ENCODE measurements around the gene OSBPL6. TPM values are rescaled to one million over a fixed set of nuclear protein-coding genes. Genes with fewer than 3 reads are reported as not detected.
"Not testable (repeated sequence)": the region's sequence is repeated elsewhere in the genome, so short reads cannot be mapped to it uniquely, and the experiment has no call there.

The OSBPL6 gene
- total RNA-seq, 2 donors from 2014 or later: 0.95 to 4.6 TPM

GRCh38 chr2:178315488-178315948 is 121.2 kb downstream of the OSBPL6 start:
- no peaks in the 10 kb centered on the region for H3K36me3 ChIP-seq
- no peak overlapping the region for H3K27ac ChIP-seq
- no peak overlapping the region for H3K4me3 ChIP-seq
- no peaks in the 10 kb centered on the region for H3K27me3 ChIP-seq (replicated peaks; ENCODE audit: insufficient read depth)
- H3K9me3 ChIP-seq: no peaks in the 10 kb centered on the region
- DNase-seq (ENCODE audit: low spot score): no peak
- no peaks in the 10 kb centered on the region for H3K4me1 ChIP-seq (ENCODE audit: control insufficient read depth in 1 of 2, low read depth in 2 of 2)
- ATAC-seq (ENCODE audit: insufficient number of reproducible peaks, low FRiP score, low read depth): no peak
- no peak for TF ChIP-seq CTCF (IDR thresholded peaks at IDR 0.05)

GRCh38 chr2:178317811-178318210 is 123.5 kb downstream of the OSBPL6 start:
- H3K36me3 ChIP-seq: no peaks in the 10 kb centered on the region
- ATAC-seq (ENCODE audit: insufficient number of reproducible peaks, low FRiP score, low read depth): no peak
- H3K4me1 ChIP-seq (ENCODE audit: control insufficient read depth in 1 of 2, low read depth in 2 of 2): no peaks in the 10 kb centered on the region
- no peak for TF ChIP-seq CTCF (IDR thresholded peaks at IDR 0.05)
- no peak overlapping the region for H3K27ac ChIP-seq
- DNase-seq (ENCODE audit: low spot score): no peak
- H3K9me3 ChIP-seq: no peaks in the 10 kb centered on the region
- H3K4me3 ChIP-seq: no peak overlapping the region
- no peaks in the 10 kb centered on the region for H3K27me3 ChIP-seq (replicated peaks; ENCODE audit: insufficient read depth)

GRCh38 chr2:178320011-178320585 is 125.8 kb downstream of the OSBPL6 start:
- Histone ChIP-seq H3K4me1 (ENCODE audit: control insufficient read depth in 1 of 2, low read depth in 2 of 2) (no peaks in the 10 kb centered on the region), H3K9me3 (no peaks in the 10 kb centered on the region), H3K27ac (no peak overlapping the region), H3K4me3 (no peak overlapping the region), H3K36me3 (no peaks in the 10 kb centered on the region), H3K27me3 (replicated peaks; ENCODE audit: insufficient read depth) (no peaks in the 10 kb centered on the region)
- TF ChIP-seq CTCF (IDR thresholded peaks at IDR 0.05): no peak
- DNase-seq (ENCODE audit: low spot score): no peak
- ATAC-seq (ENCODE audit: insufficient number of reproducible peaks, low FRiP score, low read depth): no peak

GRCh38 chr2:178322068-178322467 is 127.8 kb downstream of the OSBPL6 start:
- Histone ChIP-seq H3K36me3 (no peaks in the 10 kb centered on the region), H3K27ac (no peak overlapping the region), H3K4me3 (no peak overlapping the region), H3K4me1 (ENCODE audit: control insufficient read depth in 1 of 2, low read depth in 2 of 2) (no peaks in the 10 kb centered on the region), H3K27me3 (replicated peaks; ENCODE audit: insufficient read depth) (no peaks in the 10 kb centered on the region), H3K9me3 (no peaks in the 10 kb centered on the region)
- ATAC-seq (ENCODE audit: insufficient number of reproducible peaks, low FRiP score, low read depth) (no peak), DNase-seq (ENCODE audit: low spot score) (no peak)
- TF ChIP-seq CTCF (IDR thresholded peaks at IDR 0.05): no peak

GRCh38 chr2:178323331-178323730 is 129.0 kb downstream of the OSBPL6 start:
- not testable (repeated sequence) for H3K27ac ChIP-seq; H3K4me1 ChIP-seq (ENCODE audit: control insufficient read depth in 1 of 2, low read depth in 2 of 2); H3K36me3 ChIP-seq; DNase-seq (ENCODE audit: low spot score); H3K9me3 ChIP-seq; H3K27me3 ChIP-seq (replicated peaks; ENCODE audit: insufficient read depth); H3K4me3 ChIP-seq; ATAC-seq (ENCODE audit: insufficient number of reproducible peaks, low FRiP score, low read depth)

- Histone ChIP-seq H3K9me3 (no peaks in the 10 kb centered on the region), H3K36me3 (no peaks in the 10 kb centered on the region), H3K4me1 (ENCODE audit: control insufficient read depth in 1 of 2, low read depth in 2 of 2) (no peaks in the 10 kb centered on the region), H3K27me3 (replicated peaks; ENCODE audit: insufficient read depth) (no peaks in the 10 kb centered on the region), H3K27ac (no peak overlapping the region), H3K4me3 (peak overlapping the region; percentile 15)
- TF ChIP-seq CTCF (IDR thresholded peaks at IDR 0.05): no peak
- ATAC-seq (ENCODE audit: insufficient number of reproducible peaks, low FRiP score, low read depth) (no peak), DNase-seq (ENCODE audit: low spot score) (no peak)
Measured at GRCh38 chr2:178324077-178324476, 129.8 kb downstream of the OSBPL6 start.

Measured in thoracic aorta (tissue), 2 donors.